ENCODE data around the gene IQGAP2. TPM values are rescaled to one million over a fixed set of nuclear protein-coding genes. Genes with fewer than 3 reads are reported as not detected.

Gene IQGAP2
- total RNA-seq, 2 experiments from 2014 or later: 118 to 124 TPM

DNA sequence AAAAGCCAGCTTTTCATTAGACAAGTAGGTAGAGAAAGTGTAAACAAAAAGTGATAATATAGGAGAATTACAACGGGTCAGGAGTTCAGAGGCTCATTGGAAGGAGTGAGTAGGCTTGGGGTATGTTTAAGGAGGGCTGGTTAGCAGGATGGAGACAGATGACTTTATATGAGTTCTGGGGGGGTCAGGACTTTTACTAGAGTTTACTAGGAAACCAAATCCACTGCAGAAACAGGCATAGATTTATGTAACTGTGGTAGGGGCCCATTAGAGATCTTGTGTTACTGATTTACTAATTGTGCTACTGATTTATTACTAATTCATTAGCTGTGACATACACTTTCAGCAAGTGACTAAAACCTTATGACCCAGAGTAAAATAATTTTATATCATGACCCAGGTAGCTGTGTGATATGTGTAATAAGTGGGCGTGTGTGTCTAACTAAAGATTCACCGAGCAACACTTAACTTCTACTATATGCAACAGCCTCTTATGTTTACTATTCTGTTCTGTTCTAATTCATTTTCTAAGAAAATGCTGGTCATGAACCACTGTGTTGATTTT, 73.5 kb downstream of the IQGAP2 start:
- POLR2A ChIA-PET: no interaction called here
- DNase-seq: no peak
- H3K4me3 Mint-ChIP-seq: no peak overlapping the region
- H3K36me3 Mint-ChIP-seq (ENCODE audit: low read depth): peaks cover 47% of the 10 kb centered on the region
- CTCF ChIA-PET: no interaction called here
- peaks cover 51% of the 10 kb centered on the region for H3K4me1 Mint-ChIP-seq
- H3K27ac Mint-ChIP-seq: no peak overlapping the region
- H3K27me3 Mint-ChIP-seq: no peaks in the 10 kb centered on the region
- H3K9me3 Mint-ChIP-seq: no peaks in the 10 kb centered on the region

DNA sequence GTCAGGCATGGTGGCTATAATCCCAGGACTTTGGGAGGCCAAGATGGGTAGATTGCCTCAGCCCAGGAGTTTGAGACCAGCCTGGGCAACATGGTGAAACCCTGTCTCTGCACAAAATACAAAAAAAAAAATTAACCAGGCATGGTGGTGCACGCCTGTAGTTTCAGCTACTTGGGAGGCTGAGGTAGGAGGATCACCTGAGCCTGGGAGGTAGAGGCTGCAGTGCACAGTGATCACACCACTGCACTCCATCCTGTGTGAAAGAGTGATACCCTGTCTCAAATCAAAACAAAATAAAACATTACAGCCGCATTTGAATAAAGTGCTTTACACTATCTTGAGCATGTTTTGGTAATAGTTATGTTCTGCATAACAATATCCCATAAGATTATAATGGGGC, 74.0 kb downstream of the IQGAP2 start:
- POLR2A ChIA-PET: no interaction called here
- Mint-ChIP-seq H3K27ac (no peak overlapping the region), H3K27me3 (no peaks in the 10 kb centered on the region), H3K4me3 (no peak overlapping the region), H3K4me1 (peaks cover 46% of the 10 kb centered on the region), H3K36me3 (ENCODE audit: low read depth) (peaks cover 43% of the 10 kb centered on the region), H3K9me3 (no peaks in the 10 kb centered on the region)
- CTCF ChIA-PET: no interaction called here
- DNase-seq: no peak

DNA sequence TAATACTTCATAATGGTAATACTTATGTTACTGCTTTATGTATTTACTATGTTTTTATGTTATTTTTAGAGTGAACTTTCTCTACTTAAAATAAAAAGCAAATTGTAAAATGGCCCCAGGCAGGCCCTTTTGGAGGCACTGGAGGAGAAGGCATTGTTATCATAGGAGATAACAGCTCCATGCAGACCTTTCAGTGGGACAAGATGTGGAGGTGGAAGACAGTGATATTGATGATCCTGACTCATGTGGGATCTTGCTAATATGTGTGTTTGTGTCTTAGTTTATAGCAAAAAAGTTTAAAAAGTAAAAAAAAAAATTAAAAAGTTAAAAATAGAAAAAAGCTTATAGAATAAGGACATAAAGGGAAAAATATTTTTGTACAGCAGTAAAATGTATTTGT, 74.5 kb downstream of the IQGAP2 start:
- CTCF ChIA-PET: interaction anchor here (0.6 kb wide), 1 partner anchor 13 kb away, joined by 4 read pairs; no protein-coding TSS in a partner anchor

DNA sequence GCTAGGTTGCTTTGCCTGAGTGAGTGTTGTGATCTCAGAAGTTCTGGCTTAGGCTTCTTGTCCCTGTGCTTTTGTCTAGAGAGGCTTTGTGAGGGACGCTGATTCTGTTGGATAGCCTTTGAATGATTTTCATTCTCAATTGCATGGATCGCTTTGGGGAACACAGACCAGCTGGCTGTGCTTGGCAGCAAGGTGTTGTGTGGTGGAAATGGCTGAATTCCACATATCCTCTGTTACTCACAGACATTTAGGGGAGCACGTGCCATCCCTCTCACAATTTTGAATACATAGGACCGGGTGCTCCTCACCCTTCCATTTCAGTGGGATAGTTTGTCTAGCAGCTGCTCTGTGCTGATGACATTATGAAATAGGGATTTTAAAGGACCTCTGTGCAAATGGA, 76.2 kb downstream of the IQGAP2 start:
- no peaks in the 10 kb centered on the region for H3K9me3 Mint-ChIP-seq
- ChIA-PET CTCF (no interaction called here), POLR2A (no interaction called here)

More for the DNA sequence above, 74.5 kb downstream of the IQGAP2 start:
- H3K9me3 Mint-ChIP-seq: no peaks in the 10 kb centered on the region
- no peaks in the 10 kb centered on the region for H3K27me3 Mint-ChIP-seq
- peaks cover 41% of the 10 kb centered on the region for H3K4me1 Mint-ChIP-seq
- POLR2A ChIA-PET: no interaction called here
- peaks cover 42% of the 10 kb centered on the region for H3K36me3 Mint-ChIP-seq (ENCODE audit: low read depth)
- H3K27ac Mint-ChIP-seq: no peak overlapping the region
- no peak for DNase-seq
- no peak overlapping the region for H3K4me3 Mint-ChIP-seq

DNA sequence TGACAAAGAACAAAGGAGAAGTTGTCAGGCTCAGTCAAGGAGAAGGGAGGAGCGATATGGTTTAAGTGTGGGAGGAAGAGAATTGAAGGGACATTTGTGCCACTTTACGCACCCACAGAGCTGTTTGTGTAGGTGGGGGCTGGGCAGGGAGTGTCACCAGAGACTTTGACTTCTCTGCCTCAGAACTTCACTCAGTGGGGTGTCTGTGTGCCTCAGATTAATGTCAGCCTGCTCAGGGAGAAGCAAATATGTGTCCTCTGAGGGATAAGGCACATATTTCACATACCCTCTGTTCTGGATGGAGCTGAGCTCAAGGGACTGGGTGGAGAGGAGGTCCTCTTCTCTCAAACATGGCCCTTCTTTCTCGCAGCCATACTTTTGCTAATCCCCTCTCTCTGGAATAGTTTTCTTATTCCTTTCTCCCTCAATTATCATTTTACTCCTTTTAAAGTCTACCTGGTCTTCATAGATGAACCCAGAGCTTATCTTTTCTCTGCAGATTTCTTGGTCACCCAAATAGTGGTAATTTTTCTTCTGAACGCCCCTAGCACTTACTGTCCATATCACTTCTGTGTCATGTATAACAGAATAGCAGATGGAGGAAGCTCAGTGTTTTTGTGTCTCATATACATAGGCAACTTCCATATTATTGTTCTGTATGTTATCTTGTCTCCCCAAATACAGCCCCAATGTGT, 77.0 kb downstream of the IQGAP2 start:
- Mint-ChIP-seq H3K36me3 (ENCODE audit: low read depth) (peaks cover 29% of the 10 kb centered on the region), H3K27me3 (no peaks in the 10 kb centered on the region), H3K9me3 (no peaks in the 10 kb centered on the region), H3K27ac (no peak overlapping the region), H3K4me3 (no peak overlapping the region), H3K4me1 (peaks cover 16% of the 10 kb centered on the region)
- POLR2A ChIA-PET: no interaction called here
- DNase-seq: no peak
- CTCF ChIA-PET: no interaction called here

More for the DNA sequence above, 76.2 kb downstream of the IQGAP2 start:
- H3K27me3 Mint-ChIP-seq: no peaks in the 10 kb centered on the region
- peaks cover 32% of the 10 kb centered on the region for H3K36me3 Mint-ChIP-seq (ENCODE audit: low read depth)
- peaks cover 25% of the 10 kb centered on the region for H3K4me1 Mint-ChIP-seq
- H3K4me3 Mint-ChIP-seq: no peak overlapping the region
- no peak overlapping the region for H3K27ac Mint-ChIP-seq
- DNase-seq: no peak

DNA sequence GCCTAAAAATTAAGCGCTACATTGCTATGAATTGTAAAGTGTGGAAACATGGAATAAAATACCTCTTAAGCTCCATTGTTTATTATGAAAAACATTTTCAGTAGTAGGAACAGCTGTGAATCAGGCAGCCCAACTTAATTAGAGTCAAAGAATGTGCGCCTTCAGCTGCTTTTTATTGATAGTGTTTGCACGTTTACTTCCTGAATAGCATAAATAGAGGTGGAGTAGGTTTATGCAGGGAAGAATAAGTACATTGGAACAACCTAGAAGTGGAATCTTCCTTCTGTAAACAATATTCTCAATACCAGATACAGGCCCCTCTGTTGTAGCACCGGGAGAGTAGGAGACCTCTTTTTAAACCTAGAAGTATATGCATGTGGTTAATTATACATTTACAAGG, 79.9 kb downstream of the IQGAP2 start:
- POLR2A ChIA-PET: interaction anchor here (1.3 to 1.4 kb wide), 2 partner anchors 14 to 79 kb away, joined by 3 read pairs; no protein-coding TSS in a partner anchor
- H3K27ac Mint-ChIP-seq: no peak overlapping the region
- H3K4me3 Mint-ChIP-seq: no peak overlapping the region
- H3K36me3 Mint-ChIP-seq (ENCODE audit: low read depth): peaks cover 21% of the 10 kb centered on the region
- DNase-seq: no peak
- CTCF ChIA-PET: interaction anchor here (1.6 kb wide), 1 partner anchor 9 kb away, joined by 6 read pairs; no protein-coding TSS in a partner anchor
- H3K9me3 Mint-ChIP-seq: no peaks in the 10 kb centered on the region
- H3K4me1 Mint-ChIP-seq: peaks cover 2% of the 10 kb centered on the region
- H3K27me3 Mint-ChIP-seq: no peaks in the 10 kb centered on the region

DNA sequence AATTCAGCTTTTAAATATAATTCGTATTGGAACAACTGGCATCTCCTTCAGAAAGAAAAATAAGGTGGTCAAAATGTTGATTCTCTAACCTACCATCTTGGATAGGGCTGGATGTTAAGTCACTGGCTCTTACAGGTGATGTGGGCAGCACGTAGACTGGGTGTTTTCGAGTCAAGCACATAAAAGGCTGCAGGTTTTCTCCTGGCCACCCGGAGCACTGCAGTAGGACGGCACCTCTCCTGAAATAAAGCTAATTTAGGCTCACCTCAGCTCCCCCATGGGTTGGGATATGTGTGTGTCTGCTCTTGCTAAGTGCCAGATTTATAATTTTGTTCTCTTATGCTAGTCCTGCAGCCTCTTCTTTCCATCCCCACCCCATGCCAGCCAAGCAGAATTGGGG, 80.3 kb downstream of the IQGAP2 start:
- ChIA-PET POLR2A (interaction anchor here (1.3 to 1.4 kb wide), 3 partner anchors 12 to 80 kb away, joined by 3 to 4 read pairs (median 3); no protein-coding TSS in a partner anchor), CTCF (interaction anchor here (1.6 kb wide), 1 partner anchor 9 kb away, joined by 6 read pairs; no protein-coding TSS in a partner anchor)
- no peaks in the 10 kb centered on the region for H3K9me3 Mint-ChIP-seq
- H3K36me3 Mint-ChIP-seq (ENCODE audit: low read depth): peaks cover 23% of the 10 kb centered on the region
- peaks cover 2% of the 10 kb centered on the region for H3K4me1 Mint-ChIP-seq
- no peak overlapping the region for H3K27ac Mint-ChIP-seq
- DNase-seq: no peak
- H3K4me3 Mint-ChIP-seq: no peak overlapping the region
- H3K27me3 Mint-ChIP-seq: no peaks in the 10 kb centered on the region

DNA sequence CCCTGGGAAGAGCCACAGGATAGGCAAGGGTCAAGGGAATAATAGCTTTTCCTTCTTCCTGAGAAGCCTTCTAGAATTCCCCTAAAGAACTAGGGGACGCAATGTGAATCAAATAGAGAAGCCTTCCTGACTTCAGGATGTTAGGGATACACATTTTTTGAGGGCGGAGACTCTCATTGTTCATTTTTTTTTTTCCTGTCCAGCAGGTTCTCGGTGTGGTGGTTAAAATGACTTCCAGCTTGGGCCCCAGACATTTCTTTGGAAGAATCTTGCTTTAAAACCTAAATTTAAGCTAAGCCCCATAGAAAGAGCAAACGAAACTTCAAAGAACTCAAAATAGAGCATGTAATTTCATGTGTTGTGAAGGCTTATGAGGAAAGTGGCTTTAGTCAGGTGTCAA, 80.8 kb downstream of the IQGAP2 start:
- Mint-ChIP-seq H3K27me3 (no peaks in the 10 kb centered on the region), H3K4me1 (peaks cover 2% of the 10 kb centered on the region), H3K9me3 (no peaks in the 10 kb centered on the region), H3K27ac (no peak overlapping the region), H3K36me3 (ENCODE audit: low read depth) (peaks cover 22% of the 10 kb centered on the region), H3K4me3 (no peak overlapping the region)
- ChIA-PET CTCF (interaction anchor here (1.6 kb wide), 1 partner anchor 10 kb away, joined by 6 read pairs; no protein-coding TSS in a partner anchor), POLR2A (interaction anchor here (1.3 to 1.4 kb wide), 3 partner anchors 12 to 80 kb away, joined by 3 to 4 read pairs (median 3); no protein-coding TSS in a partner anchor)
- DNase-seq: no peak

DNA sequence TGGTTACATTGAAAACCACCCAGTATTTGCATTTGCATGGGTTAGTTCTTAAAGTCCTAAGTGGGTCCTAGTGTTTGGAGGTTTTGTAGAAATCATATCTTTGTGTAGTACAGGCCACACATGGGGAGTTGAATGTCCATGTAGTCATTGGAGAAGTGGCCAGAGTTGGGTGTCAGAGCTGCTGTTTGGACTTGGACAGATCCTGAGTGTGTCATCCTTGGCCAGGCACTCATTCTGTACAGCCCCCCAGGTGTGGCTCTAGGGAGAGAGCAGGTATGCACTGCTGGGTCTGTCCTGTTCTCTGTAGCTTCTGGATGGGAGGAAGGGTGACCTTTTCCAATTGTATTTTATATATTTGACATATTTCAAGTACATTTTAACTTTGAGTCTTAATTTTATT, 82.4 kb downstream of the IQGAP2 start:
- no peak for DNase-seq
- Mint-ChIP-seq H3K9me3 (no peaks in the 10 kb centered on the region), H3K27me3 (no peaks in the 10 kb centered on the region), H3K4me3 (no peak overlapping the region), H3K36me3 (ENCODE audit: low read depth) (peaks cover 31% of the 10 kb centered on the region), H3K27ac (no peak overlapping the region), H3K4me1 (peaks cover 7% of the 10 kb centered on the region)
- ChIA-PET CTCF (no interaction called here), POLR2A (interaction anchor here (1.0 to 1.5 kb wide), 2 partner anchors 12 to 25 kb away, joined by 3 to 5 read pairs; no protein-coding TSS in a partner anchor)

DNA sequence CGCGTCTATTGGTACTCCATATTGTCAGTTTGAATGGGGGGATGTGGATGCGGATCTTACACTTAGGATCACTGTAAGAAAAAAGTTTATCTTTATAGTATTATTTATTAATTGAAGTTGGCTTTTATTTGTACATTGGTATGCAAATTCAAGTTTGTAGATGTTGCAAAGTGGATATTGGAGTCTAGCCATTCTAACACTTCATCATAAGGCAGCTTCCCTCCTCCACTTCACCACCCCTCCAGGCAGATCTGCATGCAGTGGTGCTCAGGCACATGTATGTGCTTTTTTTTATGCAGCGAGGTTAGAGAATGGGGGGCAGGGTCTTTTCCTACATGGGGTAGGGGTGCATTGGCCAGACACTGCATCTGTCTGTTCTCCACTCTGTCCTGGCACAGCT, 84.3 kb downstream of the IQGAP2 start:
- no peak for DNase-seq
- Mint-ChIP-seq H3K4me1 (peaks cover 18% of the 10 kb centered on the region), H3K4me3 (no peak overlapping the region), H3K36me3 (ENCODE audit: low read depth) (peaks cover 39% of the 10 kb centered on the region), H3K27ac (no peak overlapping the region), H3K9me3 (no peaks in the 10 kb centered on the region), H3K27me3 (no peaks in the 10 kb centered on the region)
- CTCF ChIA-PET: no interaction called here
- POLR2A ChIA-PET: no interaction called here

DNA sequence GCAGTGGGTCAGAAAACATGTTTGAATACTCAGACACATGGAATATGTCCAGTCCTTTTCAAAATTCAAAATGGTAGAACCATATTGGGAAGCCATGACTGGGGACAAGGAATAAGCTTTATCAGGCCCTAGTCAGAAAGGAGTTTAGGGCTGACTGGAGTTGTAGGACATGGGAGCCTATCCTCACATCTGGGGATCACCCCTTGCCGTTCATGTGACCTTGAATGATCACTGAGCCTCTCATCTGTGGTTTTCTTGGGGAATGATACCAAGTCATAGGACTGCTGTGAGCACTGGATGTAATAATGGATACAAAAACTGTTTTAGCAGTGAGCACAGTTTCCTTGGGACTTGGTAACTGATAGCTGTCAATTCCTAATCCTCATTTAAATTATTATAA, 84.7 kb downstream of the IQGAP2 start:
- ChIA-PET POLR2A (no interaction called here), CTCF (no interaction called here)
- H3K4me3 Mint-ChIP-seq: no peak overlapping the region
- H3K4me1 Mint-ChIP-seq: peaks cover 18% of the 10 kb centered on the region
- peaks cover 41% of the 10 kb centered on the region for H3K36me3 Mint-ChIP-seq (ENCODE audit: low read depth)
- H3K27ac Mint-ChIP-seq: no peak overlapping the region
- H3K27me3 Mint-ChIP-seq: no peaks in the 10 kb centered on the region
- H3K9me3 Mint-ChIP-seq: no peaks in the 10 kb centered on the region
- no peak for DNase-seq

DNA sequence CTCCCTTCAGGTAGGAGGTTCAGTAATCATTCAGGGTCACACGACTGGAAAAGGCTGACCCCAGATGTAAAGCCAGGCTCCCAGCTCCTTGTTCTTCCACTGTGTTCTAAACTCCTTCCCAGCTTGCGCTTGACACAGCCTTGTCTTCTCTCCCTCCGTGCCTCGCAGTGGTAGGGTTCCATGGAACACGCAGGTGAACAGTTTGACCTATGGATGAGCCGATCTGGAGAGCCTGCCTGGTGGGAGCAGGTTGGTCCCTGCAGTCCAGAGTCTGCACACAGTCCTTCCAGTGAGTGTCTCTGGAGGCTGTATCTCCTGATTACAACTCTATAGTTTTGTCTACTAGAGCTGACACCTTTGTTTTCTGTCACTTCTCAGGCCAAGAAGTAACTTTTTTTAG, 85.9 kb downstream of the IQGAP2 start:
- ChIA-PET POLR2A (no interaction called here), CTCF (no interaction called here)
- Mint-ChIP-seq H3K9me3 (no peaks in the 10 kb centered on the region), H3K27me3 (no peaks in the 10 kb centered on the region), H3K4me3 (no peak overlapping the region), H3K36me3 (ENCODE audit: low read depth) (peaks cover 43% of the 10 kb centered on the region), H3K27ac (no peak overlapping the region), H3K4me1 (peaks cover 20% of the 10 kb centered on the region)
- DNase-seq: no peak

DNA sequence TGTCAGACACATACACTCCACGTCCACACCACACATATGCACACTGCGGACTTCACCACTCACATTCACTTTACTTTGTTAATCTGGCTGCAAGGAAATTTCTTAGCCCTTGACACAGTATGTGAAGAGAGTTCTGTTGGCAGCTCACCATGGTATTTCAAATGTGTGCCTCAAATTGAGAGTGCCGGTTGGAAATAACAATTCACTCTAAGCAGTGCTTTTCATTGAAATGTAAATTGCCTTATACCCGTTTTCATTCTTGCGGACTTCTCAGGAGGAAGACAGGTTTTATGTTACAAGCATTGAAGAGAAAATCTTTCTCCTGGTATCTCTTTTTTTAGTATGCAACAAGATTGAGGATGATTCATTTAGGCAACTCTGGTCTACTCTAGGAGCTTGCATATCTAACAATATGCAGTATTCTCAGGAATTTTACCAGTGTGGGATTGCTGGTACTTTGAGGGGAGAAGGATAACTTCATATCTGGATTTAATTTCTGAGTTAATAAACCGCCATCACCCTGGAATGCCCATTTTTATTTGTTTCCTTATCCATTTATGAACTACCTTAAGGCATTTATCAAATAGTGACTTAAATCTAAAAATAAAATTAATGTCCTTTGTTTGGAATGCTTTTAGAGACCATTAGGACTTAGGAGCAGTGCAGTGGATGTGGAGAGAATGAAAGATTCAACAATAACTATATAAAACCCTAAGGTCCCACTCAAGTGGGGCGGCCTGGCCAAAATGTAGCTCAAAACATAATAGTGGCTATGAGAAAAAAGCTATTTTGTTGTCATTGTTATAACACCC, 87.0 kb downstream of the IQGAP2 start:
- peaks cover 44% of the 10 kb centered on the region for H3K36me3 Mint-ChIP-seq (ENCODE audit: low read depth)
- CTCF ChIA-PET: interaction anchor here (0.5 to 0.7 kb wide), 2 partner anchors 12 to 93 kb away, joined by 4 read pairs; no protein-coding TSS in a partner anchor
- H3K27ac Mint-ChIP-seq: no peak overlapping the region

More for the DNA sequence above, 87.0 kb downstream of the IQGAP2 start:
- POLR2A ChIA-PET: interaction anchor here (0.8 to 1.4 kb wide), 2 partner anchors 17 to 52 kb away, joined by 3 to 5 read pairs; no protein-coding TSS in a partner anchor
- no peak overlapping the region for H3K4me3 Mint-ChIP-seq
- H3K9me3 Mint-ChIP-seq: no peaks in the 10 kb centered on the region
- peaks cover 22% of the 10 kb centered on the region for H3K4me1 Mint-ChIP-seq
- no peak for DNase-seq
- H3K27me3 Mint-ChIP-seq: no peaks in the 10 kb centered on the region
